ENCODE measurements around the gene PGBD5.

The PGBD5 gene

GRCh38 chr1:230375147-230375546 lies 51.0 kb downstream of the PGBD5 start:
- no peak for DNase-seq

DNA sequence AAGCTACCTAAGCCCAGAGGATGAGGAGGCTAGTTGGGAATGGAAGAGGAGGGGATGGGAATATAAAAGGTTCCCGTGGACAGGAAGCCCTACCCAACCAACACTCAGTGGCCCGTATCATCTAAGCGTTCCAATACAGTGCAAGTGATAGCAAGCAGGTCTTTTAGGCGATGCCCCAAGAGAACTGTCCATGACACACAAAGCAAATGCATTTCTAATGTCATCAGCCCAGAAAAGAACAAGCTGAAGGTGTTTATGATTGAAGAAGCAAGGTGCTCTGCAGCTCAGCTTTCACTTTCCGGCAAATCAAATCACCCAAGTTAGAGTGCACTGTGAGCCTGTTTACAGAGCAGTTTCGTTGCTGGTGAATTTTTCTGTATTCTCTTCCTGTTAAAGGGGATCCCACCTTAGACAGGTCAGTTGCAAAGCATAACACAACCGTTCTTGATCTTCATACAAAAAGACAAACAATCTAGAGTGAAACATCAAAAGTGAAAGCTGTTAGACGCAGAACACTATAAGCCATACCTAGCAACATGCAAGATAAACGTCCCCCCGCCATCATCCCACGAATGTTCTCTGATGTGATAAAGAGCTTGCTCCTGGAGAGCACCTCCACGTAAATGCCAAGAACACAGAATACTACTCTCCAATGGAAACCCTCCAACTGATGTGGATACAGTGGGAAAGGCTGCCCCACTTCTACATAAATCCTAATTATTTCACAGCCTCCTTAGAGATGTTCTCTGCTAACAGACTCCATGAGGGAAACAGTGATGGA lies 54.0 kb downstream of the PGBD5 start:
- DNase-seq: no peak

GRCh38 chr1:230370109-230370508 lies 56.0 kb downstream of the PGBD5 start:
- DNase-seq: no peak

GRCh38 chr1:230368871-230369270 lies 57.3 kb downstream of the PGBD5 start:
- no peak for DNase-seq

DNA sequence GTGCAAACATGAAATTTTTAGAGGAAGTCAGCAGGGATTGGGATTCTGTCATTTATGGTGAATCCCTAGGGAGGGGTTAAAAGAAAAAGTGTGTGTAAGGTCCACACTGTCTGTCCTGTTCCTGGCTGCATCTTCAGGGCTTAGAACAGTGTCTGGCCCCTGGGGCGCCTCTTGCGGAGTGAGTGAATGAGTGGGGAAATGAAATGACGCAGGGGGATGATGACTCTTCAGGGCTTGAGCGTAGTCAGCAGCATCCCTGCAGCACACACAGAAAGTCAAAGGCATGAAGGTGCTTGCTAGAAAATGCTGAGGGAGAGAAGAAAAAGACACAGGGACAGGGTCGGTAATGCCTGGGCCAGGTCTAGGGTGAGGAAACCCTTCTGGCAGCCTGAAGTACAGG lies 57.8 kb downstream of the PGBD5 start:
- no peak for DNase-seq

- DNase-seq: no peak
These were observed 59.6 kb downstream of the PGBD5 start for GRCh38 chr1:230366504-230366915.

DNA sequence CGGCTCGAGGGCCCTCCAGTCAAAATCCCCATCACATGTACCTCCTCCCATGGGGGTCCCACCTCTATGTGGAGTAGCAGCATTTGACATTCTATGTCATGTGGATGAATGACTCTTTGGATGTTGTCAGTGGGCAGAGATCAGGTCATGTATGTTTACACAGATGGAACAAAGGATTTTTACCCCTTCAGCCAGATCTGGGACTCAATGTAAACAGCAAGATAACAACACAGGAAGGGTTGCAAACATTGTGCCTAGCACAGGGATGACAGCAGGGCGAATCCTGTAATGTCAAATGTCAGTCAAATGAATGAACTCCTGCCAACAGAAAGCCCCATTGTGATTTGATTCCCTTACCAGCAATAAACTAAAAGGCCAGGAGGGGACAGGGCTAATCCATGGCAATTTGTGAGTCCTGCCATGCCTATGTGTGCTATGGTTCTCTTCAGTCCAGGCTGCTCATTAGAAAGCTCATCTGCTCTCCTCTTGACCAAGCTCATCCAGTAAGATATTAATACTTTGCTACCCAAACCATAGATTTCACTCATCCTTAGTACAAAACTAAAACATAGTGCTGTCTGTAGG lies 60.3 kb downstream of the PGBD5 start:
- DNase-seq: no peak

DNA sequence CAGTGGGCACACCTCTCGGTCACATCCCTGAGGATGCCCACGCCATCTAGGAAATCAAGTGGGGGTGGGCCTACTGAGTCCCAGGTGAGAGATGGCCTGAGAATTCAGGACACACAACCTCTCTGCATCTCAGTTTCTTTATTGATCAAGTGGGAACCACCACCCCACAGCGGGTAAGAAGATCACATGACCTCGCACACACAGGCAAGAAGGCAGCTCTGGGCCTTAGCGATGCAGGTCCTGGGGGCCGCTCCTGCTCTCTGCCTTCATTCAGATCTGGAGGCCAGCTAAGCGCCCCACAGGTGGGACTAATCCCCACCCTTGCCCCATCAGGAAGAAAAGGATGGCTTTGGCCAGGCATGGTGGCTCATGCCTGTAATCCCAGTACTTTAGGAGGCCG lies 63.2 kb downstream of the PGBD5 start:
- DNase-seq: no peak

DNA sequence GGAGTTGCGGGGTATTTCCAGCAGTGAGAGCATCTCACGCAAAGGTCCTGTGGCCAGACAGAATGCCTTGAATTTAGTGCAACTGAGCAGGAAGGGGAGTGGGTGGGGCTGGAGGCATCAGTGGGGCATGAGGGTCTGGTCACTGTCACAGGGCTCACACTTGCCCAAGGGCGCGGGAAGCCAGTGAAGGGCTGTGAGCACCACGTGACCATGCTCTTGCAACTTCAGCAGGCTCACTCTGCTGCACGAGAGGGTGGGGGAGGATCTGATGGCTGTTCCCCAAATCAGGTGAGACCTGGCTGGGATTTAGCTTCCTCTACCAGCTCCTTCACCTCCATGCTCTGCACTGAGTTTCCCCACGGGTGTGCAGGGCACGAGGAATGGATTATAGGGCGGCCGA lies 64.2 kb downstream of the PGBD5 start:
- DNase-seq: no peak

- DNase-seq: no peak
These were observed 66.0 kb downstream of the PGBD5 start for GRCh38 chr1:230359992-230360668.

- DNase-seq: no peak
These were observed 69.0 kb downstream of the PGBD5 start for GRCh38 chr1:230356869-230357794.

DNA sequence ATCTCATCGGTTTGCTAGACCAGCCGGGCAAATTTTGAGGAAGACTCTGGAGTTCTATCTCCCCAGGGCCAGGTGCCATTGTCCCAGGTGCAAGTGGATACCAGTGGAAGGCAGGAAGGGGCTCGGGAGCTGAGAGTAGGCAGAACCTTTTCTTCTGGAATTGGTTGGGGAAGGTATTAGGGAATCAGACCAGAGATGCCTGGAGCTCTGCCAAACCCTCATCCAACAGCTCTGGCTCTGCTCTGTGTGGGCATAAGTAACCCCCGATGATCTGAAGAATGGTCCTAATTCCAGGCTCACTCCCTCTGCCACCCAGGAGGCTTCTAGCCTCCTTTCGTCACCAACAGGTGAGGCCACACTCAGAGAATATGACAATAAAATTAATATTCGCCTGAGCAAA lies 69.9 kb downstream of the PGBD5 start:
- no peak for DNase-seq

- DNase-seq: no peak
These were observed 70.5 kb downstream of the PGBD5 start for GRCh38 chr1:230355594-230355993.

DNA sequence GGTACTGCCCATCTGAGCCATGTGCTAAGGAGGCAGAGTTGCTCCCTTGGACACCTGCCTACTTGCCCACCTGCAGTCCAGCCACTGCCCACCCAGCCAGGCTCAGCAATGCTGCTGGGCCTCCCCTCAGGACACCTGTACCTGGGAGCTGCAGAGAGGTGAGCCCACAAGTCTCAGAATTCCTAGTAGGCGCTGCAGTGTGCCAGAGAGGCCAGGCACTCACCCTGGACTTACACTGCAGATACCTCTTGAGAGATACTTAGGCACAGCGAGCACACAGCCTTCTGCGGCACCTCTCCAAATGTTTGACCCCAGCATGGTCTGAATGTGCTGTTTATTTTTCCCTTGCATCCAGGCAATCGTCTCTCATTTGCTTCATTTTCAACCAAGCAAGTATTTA lies 71.0 kb downstream of the PGBD5 start:
- no peak for DNase-seq

GRCh38 chr1:230354005-230354404 lies 72.1 kb downstream of the PGBD5 start:
- DNase-seq: no peak

DNA sequence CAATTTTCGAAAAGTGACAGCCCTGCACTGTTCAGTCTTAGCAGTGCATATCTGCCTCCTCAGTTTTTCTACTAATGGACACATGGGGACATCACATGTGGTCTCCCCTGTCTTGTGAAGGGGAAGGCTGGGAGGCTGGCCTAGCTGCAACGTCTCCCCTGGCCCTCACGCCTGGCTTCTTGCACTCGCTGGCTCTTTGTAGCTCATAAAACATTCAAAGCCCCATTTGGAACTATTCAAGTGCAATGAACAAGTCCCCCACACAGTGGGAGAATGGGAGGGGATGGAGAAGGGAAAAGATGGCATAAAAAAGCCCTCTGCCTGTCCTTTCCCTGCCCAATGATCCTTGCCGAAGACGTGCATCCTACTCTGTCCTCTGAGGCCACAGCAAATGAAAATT lies 73.6 kb downstream of the PGBD5 start:
- DNase-seq: no peak

- no peak for DNase-seq
These were observed 74.1 kb downstream of the PGBD5 start for GRCh38 chr1:230351983-230352382.

GRCh38 chr1:230351514-230351913 lies 74.6 kb downstream of the PGBD5 start:
- no peak for DNase-seq

DNA sequence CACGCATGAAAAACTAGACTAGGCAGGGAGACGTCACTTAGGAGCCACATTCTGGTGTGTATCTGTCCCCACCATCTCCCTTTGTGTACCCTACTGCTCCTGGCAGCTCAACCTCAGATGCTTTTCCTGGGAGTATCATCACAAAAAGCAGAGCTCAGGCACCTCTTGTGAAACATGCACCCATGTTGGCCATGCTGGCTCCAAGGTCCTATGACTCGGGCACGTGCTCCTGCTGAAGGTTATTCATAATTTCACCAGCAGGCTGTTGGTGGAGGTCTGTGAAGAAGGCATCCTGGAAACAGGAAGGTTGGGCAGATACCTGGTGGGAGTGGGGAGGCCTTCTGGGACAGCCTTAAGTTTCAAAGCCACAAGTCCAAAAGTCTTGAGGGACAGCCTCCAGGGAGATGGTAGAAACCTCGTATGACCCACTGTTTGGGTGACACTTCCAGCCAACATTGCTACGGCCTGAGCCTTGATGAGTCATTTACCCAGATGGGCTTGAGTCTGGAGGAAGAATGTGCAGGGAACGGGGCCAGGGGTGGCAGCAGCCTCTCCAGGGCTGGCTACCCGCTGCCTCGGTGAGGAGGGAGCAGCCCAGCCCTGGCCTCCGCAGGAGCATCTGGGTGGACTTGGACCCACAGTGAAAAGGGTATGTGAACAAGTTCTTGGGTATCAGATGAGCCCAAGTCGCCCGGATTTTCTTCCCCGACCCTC lies 75.8 kb downstream of the PGBD5 start:
- no peak for DNase-seq

GRCh38 chr1:230349020-230349393 lies 77.1 kb downstream of the PGBD5 start:
- no peak for DNase-seq

DNA sequence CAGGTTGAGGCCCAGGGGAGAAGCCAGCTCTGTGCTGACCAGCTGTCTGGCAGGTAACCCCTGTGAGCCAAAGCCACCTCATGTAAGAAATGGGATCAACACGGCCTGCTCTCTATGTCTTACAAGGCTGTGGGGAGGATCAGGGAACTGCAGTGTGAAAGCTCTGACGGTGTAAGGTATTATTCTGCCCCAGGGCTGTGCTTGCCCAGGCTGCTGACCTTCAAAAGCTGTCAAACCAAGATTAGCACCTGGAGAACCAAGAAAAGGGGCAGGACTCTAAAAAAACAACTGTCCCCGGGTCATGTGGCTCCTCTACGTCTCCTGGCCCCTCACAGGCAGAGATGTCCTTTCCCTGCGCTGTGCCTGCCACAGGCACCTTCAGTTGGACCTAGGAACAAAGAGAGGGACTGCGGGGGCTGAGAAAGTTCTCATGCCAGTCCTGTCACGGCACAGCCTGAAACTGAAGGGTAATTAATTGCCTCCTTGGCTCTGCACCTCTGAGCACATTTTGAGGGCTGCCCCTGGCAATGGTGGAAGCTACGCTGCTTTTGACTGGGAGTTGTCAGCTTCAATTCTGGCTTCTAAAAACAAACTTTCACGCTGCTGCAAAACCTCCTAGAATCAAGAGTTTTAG lies 77.6 kb downstream of the PGBD5 start:
- DNase-seq: no peak

GRCh38 chr1:230347896-230348295 lies 78.2 kb downstream of the PGBD5 start:
- DNase-seq: no peak

Measured in CD4-positive, alpha-beta T cell treated with Interleukin-12 subunit alpha and Interleukin-12 subunit beta, for 1 hour (primary cell).